Activated gamma-delta T cell (primary cell): ENCODE results near the gene CXCR6.
A peak's percentile ranks its signal among the peaks of the same experiment; 100 is the strongest.
"Not testable (repeated sequence)": the region's sequence is repeated elsewhere in the genome, so short reads cannot be mapped to it uniquely, and the experiment has no call there.

Experiments used
- DNase-seq: peaks from one replicate; lab custom pipeline; 2025; lab: John Stamatoyannopoulos, UW

The CXCR6 gene

GRCh38 chr3:45988362-45988761 lies 45.1 kb downstream of the CXCR6 start:
- no peak for DNase-seq

DNA sequence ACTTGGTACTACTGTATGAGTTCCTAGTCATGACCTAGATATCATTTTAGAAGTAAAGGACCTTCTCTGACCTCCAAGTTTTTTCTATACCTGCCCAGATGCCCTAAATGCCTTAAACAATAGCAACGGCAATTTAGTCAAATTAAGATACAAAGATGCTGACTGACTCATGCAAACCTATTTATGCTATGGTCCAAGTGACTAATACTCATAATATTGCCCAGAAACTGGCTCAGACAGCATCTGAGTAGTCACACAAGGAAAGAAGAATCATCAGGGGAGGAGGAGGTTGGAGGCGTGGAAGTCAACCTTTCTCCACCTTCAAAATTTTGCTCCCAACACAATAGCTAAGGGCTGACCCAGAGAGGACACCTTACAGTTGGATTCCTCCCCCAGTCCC lies 45.5 kb downstream of the CXCR6 start:
- no peak for DNase-seq

GRCh38 chr3:45990181-45990580 lies 46.9 kb downstream of the CXCR6 start:
- no peak for DNase-seq

GRCh38 chr3:45991341-45991740 lies 48.1 kb downstream of the CXCR6 start:
- no peak for DNase-seq

DNA sequence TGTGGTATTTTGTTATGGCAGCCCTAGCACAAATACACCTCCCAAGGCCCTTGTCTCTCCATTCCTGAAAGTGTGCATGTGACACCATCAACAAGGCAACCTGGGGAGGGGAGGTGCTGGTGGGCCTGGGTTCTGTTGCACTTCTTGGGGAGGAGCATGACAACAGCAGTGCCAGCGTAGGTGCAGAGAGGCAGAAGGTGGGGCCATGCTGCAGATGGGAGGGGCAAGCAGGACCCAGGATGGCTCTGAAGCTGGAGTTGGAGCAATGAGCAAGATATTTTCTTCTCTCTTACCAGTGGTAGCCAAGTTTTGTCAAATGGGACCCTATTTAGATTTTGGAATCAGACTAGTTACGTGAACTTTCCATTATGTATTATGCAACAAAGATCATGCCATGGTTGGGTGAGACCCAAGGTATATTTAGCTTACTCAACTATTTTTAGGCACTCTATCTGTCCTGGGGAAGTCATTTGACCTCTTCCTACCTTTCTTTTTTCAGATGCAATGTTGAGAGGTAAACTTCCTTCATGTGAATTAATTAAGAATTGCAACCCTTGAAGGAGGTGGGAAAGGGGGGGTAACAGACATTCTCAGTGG lies 49.0 kb downstream of the CXCR6 start:
- no peak for DNase-seq

DNA sequence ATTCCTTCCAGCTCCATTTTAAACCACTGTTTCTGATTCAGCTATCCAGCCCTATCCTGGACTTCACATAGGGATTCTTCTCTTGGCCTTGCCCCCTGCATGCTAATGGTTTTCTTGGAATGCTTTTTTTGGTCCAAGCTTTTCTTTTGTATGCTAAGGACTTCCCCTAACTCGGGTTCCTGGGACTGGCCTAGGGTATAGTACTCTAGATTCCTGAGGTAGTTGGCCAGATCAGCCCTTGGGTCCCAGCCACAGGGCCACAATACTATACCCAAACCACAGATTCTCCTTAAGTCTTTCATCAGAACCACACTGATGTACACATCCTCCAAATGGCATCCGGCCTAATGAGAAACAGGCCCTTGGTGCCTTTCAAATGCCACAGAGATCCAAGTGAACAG lies 49.6 kb downstream of the CXCR6 start:
- DNase-seq = no peak

GRCh38 chr3:45993421-45994027 lies 50.3 kb downstream of the CXCR6 start:
- no peak for DNase-seq

- no peak for DNase-seq
Observed at GRCh38 chr3:45994419-45995235, 51.4 kb downstream of the CXCR6 start.

GRCh38 chr3:45995236-45996192 lies 52.2 kb downstream of the CXCR6 start, which contains the start of gene FYCO1:
Gene FYCO1, minus strand, starts transcription at chr3:45995824. Its CDS starts 10,914 bp downstream, at chr3:45984910.
- DNase-seq = peak; percentile 74

GRCh38 chr3:45997499-45997898 lies 54.2 kb downstream of the CXCR6 start:
- not testable (repeated sequence) for DNase-seq

- DNase-seq = no peak
Observed at GRCh38 chr3:45997942-45998341, 54.7 kb downstream of the CXCR6 start.
